CD4-positive, alpha-beta T cell treated with Interferon alpha-2 for 1 hour (primary cell): ENCODE results near the gene C3orf38.
"Not testable (repeated sequence)": the region's sequence is repeated elsewhere in the genome, so short reads cannot be mapped to it uniquely, and the experiment has no call there.

Experiments used
- DNase-seq, 2 donors: peaks; one replicate each; pipeline ENCODE4 v3.0.0-alpha.2; 2020 to 2022

Gene C3orf38

GRCh38 chr3:88149509-88150362, at the start of gene C3orf38:
Gene C3orf38, plus strand, starts transcription at chr3:88149959. Its CDS starts 94 bp downstream, at chr3:88150053.
- DNase-seq = peak; percentile 74 to 83

- DNase-seq = no peak
Measured at GRCh38 chr3:88101142-88101541, 48.6 kb upstream of the C3orf38 start.

- DNase-seq = no peak
Measured at GRCh38 chr3:88105325-88105724, 44.4 kb upstream of the C3orf38 start.

- no peak for DNase-seq
Measured at GRCh38 chr3:88112289-88112688, 37.5 kb upstream of the C3orf38 start.

GRCh38 chr3:88113311-88114162, 36.2 kb upstream of the C3orf38 start:
- peak; percentile 57 to 79 for DNase-seq

GRCh38 chr3:88114878-88115549, 34.7 kb upstream of the C3orf38 start:
- DNase-seq = no peak

GRCh38 chr3:88117683-88118082, 32.1 kb upstream of the C3orf38 start:
- DNase-seq = no peak

- not testable (repeated sequence) for DNase-seq
Measured at GRCh38 chr3:88118603-88119002, 31.2 kb upstream of the C3orf38 start.

- DNase-seq = no peak
Measured at GRCh38 chr3:88123526-88123925, 26.2 kb upstream of the C3orf38 start.

- DNase-seq = no peak
Measured at GRCh38 chr3:88131695-88132094, 18.1 kb upstream of the C3orf38 start.

- DNase-seq = no peak
Measured at GRCh38 chr3:88132894-88133293, 16.9 kb upstream of the C3orf38 start.

- DNase-seq = no peak
Measured at GRCh38 chr3:88133711-88134263, 16.0 kb upstream of the C3orf38 start.

- no peak for DNase-seq
Measured at GRCh38 chr3:88137836-88138235, 11.9 kb upstream of the C3orf38 start.

- DNase-seq = no peak
Measured at GRCh38 chr3:88141458-88142083, 8.2 kb upstream of the C3orf38 start.

- peak in 1 of 2 donors; percentile 7 for DNase-seq
Measured at GRCh38 chr3:88142094-88142624, 7.6 kb upstream of the C3orf38 start.

- DNase-seq = no peak
Measured at GRCh38 chr3:88147261-88147660, 2.5 kb upstream of the C3orf38 start.

GRCh38 chr3:88148651-88149050, 1.1 kb upstream of the C3orf38 start:
- DNase-seq = no peak

- no peak for DNase-seq
Measured at GRCh38 chr3:88149101-88149508, 654 bp upstream of the C3orf38 start.

- DNase-seq = peak; percentile 7 to 46
Measured at GRCh38 chr3:88150371-88150770, 612 bp downstream of the C3orf38 start.

- no peak for DNase-seq
Measured at GRCh38 chr3:88150806-88151205, 1.0 kb downstream of the C3orf38 start.

GRCh38 chr3:88151358-88151757, 1.6 kb downstream of the C3orf38 start:
- peak in 1 of 2 donors; percentile 22 for DNase-seq

GRCh38 chr3:88152841-88153240, 3.1 kb downstream of the C3orf38 start:
- DNase-seq = no peak
